Fibroblast of mammary gland (primary cell): ENCODE results near the gene DNASE1L2.

Source experiments
- DNase-seq: peaks from one replicate; pipeline ENCODE4 v3.0.0-alpha.2; 2010; ENCODE audit warnings: low read depth
- H3K4me3 ChIP-seq: 2 replicates; pipeline ENCODE4 v1.5.1; 2011; ENCODE audit warnings: low read depth, mild to moderate bottlenecking, low read length, moderate library complexity; ENCODE audit not compliant: control insufficient read depth
- CTCF ChIP-seq: conservative IDR thresholded peaks from 2 replicates; pipeline ENCODE4 v1.5.1; 2011; ENCODE audit warnings: low read depth, low read length, inconsistent platforms; ENCODE audit not compliant: control insufficient read depth, insufficient read depth

DNASE1L2 gene

GRCh38 chr16:2282866-2283555 is 46.8 kb downstream of the DNASE1L2 start:
- no peak overlapping the region for H3K4me3 ChIP-seq
- TF ChIP-seq CTCF: no peak
- DNase-seq: no peak

GRCh38 chr16:2284001-2284770 is 47.9 kb downstream of the DNASE1L2 start:
- no peak overlapping the region for H3K4me3 ChIP-seq
- no peak for TF ChIP-seq CTCF
- no peak for DNase-seq

DNA sequence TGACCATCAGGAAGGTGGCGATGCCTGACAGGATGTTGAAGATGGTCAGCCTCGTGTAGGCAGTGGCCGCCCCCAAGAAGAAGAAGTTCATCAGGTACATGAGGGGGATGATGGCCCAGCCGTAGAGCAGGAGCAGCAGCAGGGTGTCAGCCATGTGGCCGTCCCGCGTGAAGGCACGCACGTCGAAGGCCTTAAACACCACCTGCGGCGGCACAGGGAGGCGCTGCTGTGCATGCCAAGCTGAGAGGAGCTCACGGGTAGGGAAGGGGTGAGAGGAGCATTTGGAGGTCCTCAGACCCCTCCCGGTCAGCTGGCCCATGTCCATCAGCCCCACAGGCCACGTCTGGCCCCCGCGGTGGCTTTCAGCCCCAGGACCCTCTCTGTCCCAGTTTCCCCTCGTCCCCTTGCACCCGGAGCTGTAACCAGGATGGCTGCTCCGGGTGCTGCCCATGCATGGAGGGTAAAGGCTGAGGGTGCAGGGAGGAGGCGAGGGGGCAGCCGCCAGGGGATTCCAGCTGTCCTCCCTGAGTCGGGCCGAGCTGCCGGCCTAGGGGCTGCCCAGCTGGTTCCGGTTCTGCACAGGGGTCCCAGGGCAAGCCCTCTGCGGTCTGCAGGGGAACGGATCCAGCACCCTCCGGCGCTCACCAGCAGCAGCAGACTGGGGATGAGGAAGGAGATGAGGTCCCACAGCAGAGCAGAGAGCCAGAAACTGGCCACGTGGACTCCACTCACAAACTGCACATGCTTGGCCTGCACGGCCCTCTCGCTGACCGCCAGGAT is 48.7 kb downstream of the DNASE1L2 start:
- TF ChIP-seq CTCF: no peak
- no peak for DNase-seq
- no peak overlapping the region for H3K4me3 ChIP-seq

DNA sequence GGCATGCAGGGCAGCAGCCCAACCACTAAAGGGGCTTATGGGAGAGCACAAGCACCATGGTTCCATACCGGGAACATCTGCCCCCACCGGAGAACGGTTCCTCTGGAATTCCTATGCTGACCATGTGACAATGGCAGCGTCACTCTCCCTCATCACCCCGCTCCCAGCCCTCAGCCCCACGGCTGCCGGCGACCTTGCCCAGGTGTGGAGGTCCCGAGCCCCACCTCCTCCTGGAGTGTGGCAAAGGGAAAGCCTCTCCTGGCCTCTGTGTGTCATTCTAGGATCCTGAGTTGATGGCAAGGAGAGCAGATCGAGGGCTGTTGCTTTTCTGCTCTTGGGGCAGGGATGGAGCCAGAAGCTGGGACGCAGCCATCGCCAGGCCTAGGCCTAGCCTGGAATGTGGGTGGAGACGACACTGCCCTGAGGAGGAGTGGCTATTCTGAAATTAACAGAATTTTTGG is 49.5 kb downstream of the DNASE1L2 start:
- no peak for TF ChIP-seq CTCF
- no peak for DNase-seq
- H3K4me3 ChIP-seq: no peak overlapping the region

GRCh38 chr16:2286550-2286949 is 50.3 kb downstream of the DNASE1L2 start:
- TF ChIP-seq CTCF: no peak
- no peak overlapping the region for H3K4me3 ChIP-seq
- no peak for DNase-seq

- TF ChIP-seq CTCF: no peak
- DNase-seq: no peak
- H3K4me3 ChIP-seq: no peak overlapping the region
Measured at GRCh38 chr16:2287916-2288547, 51.8 kb downstream of the DNASE1L2 start.
